SK-N-SH (cell line): ENCODE results near the gene MINDY4. TPM values are rescaled to one million over a fixed set of nuclear protein-coding genes. Genes with fewer than 3 reads are reported as not detected.
A peak's percentile ranks its signal among the peaks of the same experiment; 100 is the strongest.

Source experiments
- CTCF ChIA-PET: fragments of 300-600, 350-600 bp; formaldehyde crosslinking; extraction: SDS; loops from one replicate; lab custom pipeline; 2021; lab: Yijun Ruan, JAX
- POLR2A ChIA-PET: fragments of 350-600 bp; sonication (Branson Sonifier 250); formaldehyde crosslinking; extraction: SDS; loops from one replicate; lab custom pipeline; 2020; ENCODE audit warnings: antibody characterized with exemption, inconsistent platforms; lab: Yijun Ruan, JAX
- DNase-seq: peaks from one replicate; pipeline ENCODE4 v3.0.0; 2012
- H2AFZ ChIP-seq: fragments of 200-600 bp; sonication (generic); 2 replicates; pipeline ENCODE4 v1.8.1; 2016; ENCODE audit warnings: antibody characterized with exemption, mild to moderate bottlenecking, low read depth
- H3F3A ChIP-seq: fragments of 200-600 bp; sonication (generic); replicated peaks from 2 replicates; pipeline ENCODE3; 2016; ENCODE audit warnings: antibody characterized with exemption, mild to moderate bottlenecking; ENCODE audit not compliant: insufficient read depth
- H3K27ac ChIP-seq, 2 experiments: fragments of 200-500 bp in 1 of 2; fragments of 200-600 bp in 1 of 2; sonication (Bioruptor generic) in 1 of 2; sonication (generic), shearing (Covaris generic) in 1 of 2; 2 replicates each; pipeline versions ENCODE4 v1.5.1 to v1.6.1; 2014 to 2016; ENCODE audit warnings: low read depth in 2 of 2, inconsistent platforms in 1 of 2, low read length in 1 of 2, mild to moderate bottlenecking in 1 of 2, mixed read lengths in 1 of 2
- H3K27me3 ChIP-seq: fragments of 200-600 bp; sonication (generic), shearing (Covaris generic); 2 replicates; pipeline ENCODE4 v1.6.1; 2016; ENCODE audit warnings: mixed run types; ENCODE audit not compliant: insufficient read depth
- H3K36me3 ChIP-seq, 2 experiments: fragments of 200-500 bp in 1 of 2; fragments of 200-600 bp in 1 of 2; sonication (Bioruptor generic) in 1 of 2; sonication (generic) in 1 of 2; replicated peaks in 1 of 2; 2 replicates each; pipeline versions ENCODE3 to v1.5.1; 2014 to 2016; ENCODE audit warnings: low read length in 1 of 2, mild to moderate bottlenecking in 1 of 2; ENCODE audit not compliant: insufficient read depth in 2 of 2, control insufficient read depth in 1 of 2
- H3K4me1 ChIP-seq, 2 experiments: fragments of 200-500 bp in 1 of 2; fragments of 200-600 bp in 1 of 2; sonication (Bioruptor generic) in 1 of 2; sonication (generic), shearing (Covaris generic) in 1 of 2; 2 replicates each; pipeline versions ENCODE4 v1.5.1 to v1.6.1; 2014 to 2016; ENCODE audit warnings: low read depth in 1 of 2, low read length in 1 of 2, mixed run types in 1 of 2; ENCODE audit not compliant: insufficient read depth in 2 of 2, control insufficient read depth in 1 of 2
- H3K4me2 ChIP-seq: fragments of 200-600 bp; sonication (generic), shearing (Covaris generic); 2 replicates; pipeline ENCODE4 v1.6.1; 2017; ENCODE audit warnings: mixed run types
- H3K4me3 ChIP-seq, 2 experiments: fragments of 200-500 bp in 1 of 2; fragments of 200-600 bp in 1 of 2; sonication (Bioruptor generic) in 1 of 2; sonication (generic), shearing (Covaris generic) in 1 of 2; 2 replicates each; pipeline versions ENCODE4 v1.5.1 to v1.8.1; 2014 to 2016; ENCODE audit warnings: low read depth in 2 of 2, inconsistent platforms in 1 of 2, low read length in 1 of 2, mild to moderate bottlenecking in 1 of 2, mixed read lengths in 1 of 2, moderate library complexity in 1 of 2
- H3K79me2 ChIP-seq: fragments of 200-600 bp; sonication (generic); 2 replicates; pipeline ENCODE4 v1.8.1; 2017; ENCODE audit warnings: mild to moderate bottlenecking; ENCODE audit not compliant: insufficient read depth
- H3K9ac ChIP-seq: fragments of 200-600 bp; sonication (generic); 2 replicates; pipeline ENCODE4 v1.6.1; 2017; ENCODE audit warnings: mixed run types
- H3K9me2 ChIP-seq: fragments of 200-600 bp; sonication (generic); 2 replicates; pipeline ENCODE4 v1.6.1; 2017; ENCODE audit warnings: mixed run types
- H3K9me3 ChIP-seq: fragments of 200-600 bp; sonication (generic); 2 replicates; pipeline ENCODE4 v1.6.1; 2017; ENCODE audit warnings: mixed run types, mild to moderate bottlenecking, moderate library complexity
- H4K20me1 ChIP-seq: fragments of 200-600 bp; sonication (generic); 2 replicates; pipeline ENCODE4 v1.6.1; 2017; ENCODE audit warnings: mild to moderate bottlenecking, mixed run types; ENCODE audit not compliant: insufficient read depth
- ELF1 ChIP-seq: IDR thresholded peaks from 2 replicates; pipeline ENCODE4 v1.4.0; 2012
- EZH2phosphoT487 ChIP-seq: fragments of 200-600 bp; sonication (generic); IDR thresholded peaks from 2 replicates; pipeline ENCODE4 v1.6.1; 2017; ENCODE audit warnings: low read depth, mixed run types, mild to moderate bottlenecking, antibody characterized with exemption, moderate library complexity, borderline replicate concordance
- FOSL2 ChIP-seq: IDR thresholded peaks from 2 replicates; pipeline ENCODE4 v1.4.0; 2012; ENCODE audit warnings: low read depth, mild to moderate bottlenecking, moderate library complexity, borderline replicate concordance
- GATA2 ChIP-seq: sonication (generic); formaldehyde crosslinking; IDR thresholded peaks from 2 replicates; pipeline ENCODE4 v1.5.0; 2020; ENCODE audit warnings: mild to moderate bottlenecking, missing genetic modification reagents
- JUND ChIP-seq: IDR thresholded peaks from 2 replicates; pipeline ENCODE4 v1.4.0; 2012
- MXI1 ChIP-seq: IDR thresholded peaks from 2 replicates; pipeline ENCODE4 v1.6.1; 2012; ENCODE audit warnings: mild to moderate bottlenecking, low read depth, low read length, improper control_type of control experiment
- NRF1 ChIP-seq: IDR thresholded peaks from 2 replicates; pipeline ENCODE4 v1.6.1; 2012; ENCODE audit warnings: low read depth, mild to moderate bottlenecking, low read length
- RAD21 ChIP-seq: IDR thresholded peaks from 2 replicates; pipeline ENCODE4 v1.6.1; 2012; ENCODE audit warnings: mild to moderate bottlenecking, low read length
- RCOR1 ChIP-seq: fragments of 150-350 bp; IDR thresholded peaks from 2 replicates; pipeline ENCODE4 v1.6.1; 2017; ENCODE audit warnings: antibody characterized with exemption, low read length
- SIN3A ChIP-seq: IDR thresholded peaks from 2 replicates; pipeline ENCODE4 v1.6.1; 2012; ENCODE audit warnings: low read depth, mild to moderate bottlenecking, low read length, moderate library complexity, borderline replicate concordance
- TAF1 ChIP-seq: IDR thresholded peaks from 2 replicates; pipeline ENCODE4 v1.6.1; 2012; ENCODE audit warnings: low read depth, mild to moderate bottlenecking, low read length, moderate library complexity, borderline replicate concordance
- TCF12 ChIP-seq: IDR thresholded peaks from 2 replicates; pipeline ENCODE4 v1.4.0; 2012
- TEAD4 ChIP-seq: IDR thresholded peaks from 2 replicates; pipeline ENCODE4 v1.4.0; 2012; ENCODE audit warnings: mild to moderate bottlenecking, borderline replicate concordance; ENCODE audit not compliant: insufficient read depth
- YY1 ChIP-seq: IDR thresholded peaks from 2 replicates; pipeline ENCODE4 v1.4.0; 2012; ENCODE audit warnings: low read depth, mild to moderate bottlenecking
- WGBS: methylation state at CpG from one replicate; pipeline ENCODE4 v1.1.6; 2017; ENCODE audit warnings: low lambda C conversion rate; 5-methylcytosine and 5-hydroxymethylcytosine counted together
- polyA plus RNA-seq, 3 experiments: library from polyadenylated mRNA; depleted of rRNA; stranded (reverse); fragments of >200 nt; gene quantifications; 2 replicates each; pipeline ENCODE4 v1.2.3, GENCODE V29; 2012
- TF ChIP-seq, protein P1 (sequence below): IDR thresholded peaks from 2 replicates; pipeline ENCODE4; 2012
- TF ChIP-seq, protein P2 (sequence below): fragments of 150-350 bp; IDR thresholded peaks from 2 replicates; pipeline ENCODE4 v1.6.1; 2016; ENCODE audit warnings: mild to moderate bottlenecking, low read depth, low read length

The MINDY4 gene
- polyA plus RNA-seq, 1 of the 3 experiments (the other 2 are of a cell fraction) = 1.8 TPM

DNA sequence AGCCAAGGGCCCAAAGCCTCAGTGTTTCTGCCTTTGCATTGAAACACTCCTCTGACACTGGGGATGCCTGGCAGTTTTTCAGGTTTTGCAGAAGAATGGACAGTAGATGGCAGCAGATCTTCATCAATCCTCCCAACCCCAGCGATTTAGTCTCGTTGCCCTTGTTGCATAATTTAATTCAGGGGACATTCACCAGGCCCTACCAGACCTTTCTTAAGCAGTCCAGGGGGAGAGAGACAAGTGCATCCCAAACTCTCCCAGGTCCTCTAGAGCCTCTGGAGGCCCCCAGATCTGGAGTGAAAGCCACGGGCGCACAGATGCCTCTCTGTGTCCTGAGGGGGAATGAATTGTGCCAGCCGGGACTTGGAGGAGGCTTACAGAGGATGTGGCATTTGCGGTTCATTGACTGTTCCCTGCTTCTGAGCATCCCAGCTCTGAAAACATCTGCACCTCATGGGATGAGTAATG is 29.6 kb downstream of the MINDY4 start (continued):
- TF ChIP-seq EZH2phosphoT487 (no peak), TCF12 (no peak), MXI1 (no peak), YY1 (no peak), RAD21 (peak; percentile 100)
- TF ChIP-seq, protein P1, sequence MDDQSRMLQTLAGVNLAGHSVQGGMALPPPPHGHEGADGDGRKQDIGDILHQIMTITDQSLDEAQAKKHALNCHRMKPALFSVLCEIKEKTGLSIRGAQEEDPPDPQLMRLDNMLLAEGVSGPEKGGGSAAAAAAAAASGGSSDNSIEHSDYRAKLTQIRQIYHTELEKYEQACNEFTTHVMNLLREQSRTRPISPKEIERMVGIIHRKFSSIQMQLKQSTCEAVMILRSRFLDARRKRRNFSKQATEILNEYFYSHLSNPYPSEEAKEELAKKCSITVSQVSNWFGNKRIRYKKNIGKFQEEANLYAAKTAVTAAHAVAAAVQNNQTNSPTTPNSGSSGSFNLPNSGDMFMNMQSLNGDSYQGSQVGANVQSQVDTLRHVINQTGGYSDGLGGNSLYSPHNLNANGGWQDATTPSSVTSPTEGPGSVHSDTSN = no peak
- TF ChIP-seq, protein P2, sequence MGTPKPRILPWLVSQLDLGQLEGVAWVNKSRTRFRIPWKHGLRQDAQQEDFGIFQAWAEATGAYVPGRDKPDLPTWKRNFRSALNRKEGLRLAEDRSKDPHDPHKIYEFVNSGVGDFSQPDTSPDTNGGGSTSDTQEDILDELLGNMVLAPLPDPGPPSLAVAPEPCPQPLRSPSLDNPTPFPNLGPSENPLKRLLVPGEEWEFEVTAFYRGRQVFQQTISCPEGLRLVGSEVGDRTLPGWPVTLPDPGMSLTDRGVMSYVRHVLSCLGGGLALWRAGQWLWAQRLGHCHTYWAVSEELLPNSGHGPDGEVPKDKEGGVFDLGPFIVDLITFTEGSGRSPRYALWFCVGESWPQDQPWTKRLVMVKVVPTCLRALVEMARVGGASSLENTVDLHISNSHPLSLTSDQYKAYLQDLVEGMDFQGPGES = no peak

GRCh38 chr7:30802812-30803211 is 31.6 kb downstream of the MINDY4 start:
- TF ChIP-seq RCOR1 (no peak), FOSL2 (no peak), ELF1 (no peak), TAF1 (no peak), JUND (no peak), TEAD4 (no peak), NRF1 (no peak), GATA2 (CRISPR knock-in tag) (no peak), SIN3A (no peak)
- TF ChIP-seq, protein P1 = no peak
- CTCF ChIA-PET = interaction anchor here (2.9 to 5.0 kb wide), 3 partner anchors 135 to 320 kb away, joined by 11 to 29 read pairs (median 18); no protein-coding TSS in a partner anchor

More at GRCh38 chr7:30802812-30803211, 31.6 kb downstream of the MINDY4 start:
- H3K4me3 ChIP-seq = no peak overlapping the region
- H3K27ac ChIP-seq = 0 out of 4 replicates have a peak overlapping the region, but pooled peaks of 1 of the 2 experiments have one; percentile 84
- peaks cover 23% of the 10 kb centered on the region for H3F3A ChIP-seq
- no peak overlapping the region for H3K4me2 ChIP-seq
- no peak for DNase-seq
- no peaks in the 10 kb centered on the region for H3K9me3 ChIP-seq
- no peaks in the 10 kb centered on the region for H3K36me3 ChIP-seq
- H3K27me3 ChIP-seq = no peaks in the 10 kb centered on the region
- H3K4me1 ChIP-seq = peaks cover 16 to 39% of the 10 kb centered on the region in 2 experiments
- no peak overlapping the region for H2AFZ ChIP-seq
- WGBS = 92% methylated on average over 4 of the region's 4 CpGs
- POLR2A ChIA-PET = no interaction called here
- no peaks in the 10 kb centered on the region for H3K79me2 ChIP-seq
- no peak overlapping the region for H3K9ac ChIP-seq
- H3K9me2 ChIP-seq = no peaks in the 10 kb centered on the region
- H4K20me1 ChIP-seq = no peaks in the 10 kb centered on the region
